ENCODE results near the gene TLE7.

DNA sequence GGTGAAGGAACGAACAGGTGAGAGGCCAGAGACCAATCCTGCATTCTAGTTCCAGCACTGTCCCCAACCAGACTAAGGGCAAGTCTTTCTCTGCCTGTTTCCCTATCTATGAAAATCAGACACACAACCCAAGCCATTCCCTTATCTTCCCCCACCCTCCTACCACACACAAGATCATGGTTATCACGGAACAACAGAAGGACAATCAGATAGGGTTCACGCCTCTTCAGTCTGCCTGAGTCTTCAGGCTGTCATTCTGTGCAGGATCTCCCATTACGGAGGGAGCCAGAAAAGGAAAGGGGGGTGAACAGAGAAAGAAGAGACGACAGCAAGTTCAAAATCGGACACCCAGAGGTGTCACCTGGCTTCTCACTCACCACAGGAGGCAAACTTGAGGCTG is 11.1 kb downstream of the TLE7 start:
- no peak for TF ChIP-seq CTCF (IDR thresholded peaks at IDR 0.05)
- no peak for TF ChIP-seq POLR2A (IDR thresholded peaks at IDR 0.05)

Measured in thyroid gland (tissue), 4 donors.